GM10248 (cell line): ENCODE data around the gene SRSF5.
"Not testable (repeated sequence)": the region's sequence is repeated elsewhere in the genome, so short reads cannot be mapped to it uniquely, and the experiment has no call there.

ENCODE experiments used
- CTCF ChIA-PET: fragments of 300-600 bp; sonication (Branson Sonifier 250); formaldehyde crosslinking; extraction: SDS; loops from one replicate; lab custom pipeline; 2021; ENCODE audit warnings: antibody characterized with exemption; lab: Yijun Ruan, JAX
- POLR2A ChIA-PET: fragments of 350-650 bp; sonication (Branson Sonifier 250); formaldehyde crosslinking; extraction: SDS; loops from one replicate; lab custom pipeline; 2020; ENCODE audit warnings: antibody characterized with exemption; lab: Yijun Ruan, JAX
- DNase-seq: peaks from one replicate; pipeline ENCODE4 v3.0.0; 2012; ENCODE audit errors: extremely low spot score
- TF ChIP-seq, protein P1 (sequence below): IDR thresholded peaks from 2 replicates; pipeline ENCODE4 v1.5.1; 2012; ENCODE audit warnings: mild to moderate bottlenecking, low read depth; ENCODE audit errors: extremely low read depth, missing control alignments, control extremely low read depth

Gene SRSF5

GRCh38 chr14:69811227-69811867 lies 44.4 kb downstream of the SRSF5 start:
- ChIA-PET POLR2A (no interaction called here), CTCF (interaction anchor here (2.1 kb wide), 1 partner anchor 217 kb away, joined by 12 read pairs; no protein-coding TSS in a partner anchor)
- TF ChIP-seq, protein P1, sequence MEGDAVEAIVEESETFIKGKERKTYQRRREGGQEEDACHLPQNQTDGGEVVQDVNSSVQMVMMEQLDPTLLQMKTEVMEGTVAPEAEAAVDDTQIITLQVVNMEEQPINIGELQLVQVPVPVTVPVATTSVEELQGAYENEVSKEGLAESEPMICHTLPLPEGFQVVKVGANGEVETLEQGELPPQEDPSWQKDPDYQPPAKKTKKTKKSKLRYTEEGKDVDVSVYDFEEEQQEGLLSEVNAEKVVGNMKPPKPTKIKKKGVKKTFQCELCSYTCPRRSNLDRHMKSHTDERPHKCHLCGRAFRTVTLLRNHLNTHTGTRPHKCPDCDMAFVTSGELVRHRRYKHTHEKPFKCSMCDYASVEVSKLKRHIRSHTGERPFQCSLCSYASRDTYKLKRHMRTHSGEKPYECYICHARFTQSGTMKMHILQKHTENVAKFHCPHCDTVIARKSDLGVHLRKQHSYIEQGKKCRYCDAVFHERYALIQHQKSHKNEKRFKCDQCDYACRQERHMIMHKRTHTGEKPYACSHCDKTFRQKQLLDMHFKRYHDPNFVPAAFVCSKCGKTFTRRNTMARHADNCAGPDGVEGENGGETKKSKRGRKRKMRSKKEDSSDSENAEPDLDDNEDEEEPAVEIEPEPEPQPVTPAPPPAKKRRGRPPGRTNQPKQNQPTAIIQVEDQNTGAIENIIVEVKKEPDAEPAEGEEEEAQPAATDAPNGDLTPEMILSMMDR: no peak
- no peak for DNase-seq

- POLR2A ChIA-PET: no interaction called here
- TF ChIP-seq, protein P1: no peak
- no peak for DNase-seq
- CTCF ChIA-PET: no interaction called here
Observed at GRCh38 chr14:69811868-69812252, 44.9 kb downstream of the SRSF5 start.

- CTCF ChIA-PET: interaction anchor here (8.9 kb wide), 1 partner anchor 215 kb away, joined by 136 read pairs; no protein-coding TSS in a partner anchor
Observed at GRCh38 chr14:69812711-69813110, 45.8 kb downstream of the SRSF5 start.

GRCh38 chr14:69813346-69813745 lies 46.4 kb downstream of the SRSF5 start:
- DNase-seq, POLR2A ChIA-PET: not testable (repeated sequence)
- CTCF ChIA-PET: interaction anchor here (1.5 to 8.9 kb wide), 2 partner anchors 12 to 215 kb away, joined by 3 to 136 read pairs; no protein-coding TSS in a partner anchor

More at GRCh38 chr14:69812711-69813110, 45.8 kb downstream of the SRSF5 start:
- POLR2A ChIA-PET: no interaction called here
- DNase-seq: no peak
- TF ChIP-seq, protein P1: no peak

GRCh38 chr14:69814397-69814796 lies 47.5 kb downstream of the SRSF5 start:
- TF ChIP-seq, protein P1: no peak
- ChIA-PET CTCF (interaction anchor here (0.8 to 8.9 kb wide), 3 partner anchors 13 to 503 kb away, joined by 3 to 136 read pairs (median 3); no protein-coding TSS in a partner anchor), POLR2A (no interaction called here)
- no peak for DNase-seq

DNA sequence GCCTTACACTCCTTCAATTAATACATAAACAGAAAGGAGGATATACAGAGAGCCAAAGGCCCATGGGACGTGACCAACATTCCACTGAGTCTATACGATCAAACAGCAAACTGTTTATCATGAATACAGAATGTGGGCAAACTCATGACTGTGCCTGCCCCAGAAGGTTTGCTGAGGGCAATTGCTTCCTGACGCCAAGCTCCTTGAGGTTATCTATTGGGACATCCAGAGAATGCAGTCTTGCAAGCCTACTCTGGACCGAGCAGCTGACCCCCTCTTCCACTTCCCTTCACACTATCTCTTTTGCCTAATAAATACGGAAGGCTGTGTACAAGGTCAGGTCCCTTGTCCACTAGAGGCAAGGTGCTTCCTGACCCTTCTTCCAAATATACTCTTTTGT lies 48.6 kb downstream of the SRSF5 start:
- CTCF ChIA-PET: interaction anchor here (0.8 to 8.9 kb wide), 2 partner anchors 11 to 213 kb away, joined by 3 to 136 read pairs; no protein-coding TSS in a partner anchor
- TF ChIP-seq, protein P1: no peak
- no peak for DNase-seq
- POLR2A ChIA-PET: no interaction called here

DNA sequence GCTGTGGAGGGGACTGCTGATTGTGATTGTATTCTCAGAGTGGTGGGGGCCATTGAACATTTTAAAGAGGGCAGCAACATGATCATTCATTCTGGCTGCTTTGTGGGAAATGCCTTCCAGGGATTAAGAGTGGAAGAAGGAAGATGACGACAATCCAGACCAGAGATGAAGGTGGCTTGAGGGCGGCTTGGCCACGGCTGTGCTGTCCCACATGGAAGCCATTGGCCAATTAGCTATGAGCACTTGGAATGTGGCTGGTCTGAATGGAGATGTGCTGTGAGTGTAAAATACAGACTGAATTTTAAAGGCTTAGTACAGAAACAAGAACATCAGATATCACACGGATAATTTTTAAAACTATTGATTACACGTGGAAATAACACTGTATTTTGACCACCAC lies 49.3 kb downstream of the SRSF5 start:
- TF ChIP-seq, protein P1: no peak
- CTCF ChIA-PET: interaction anchor here (4.7 to 8.9 kb wide), 2 partner anchors 196 to 212 kb away, joined by 33 to 136 read pairs; no protein-coding TSS in a partner anchor
- no peak for DNase-seq
- POLR2A ChIA-PET: no interaction called here
